Vagina (tissue), 2 donors: Measurements from ENCODE around the gene PIP5K1C. TPM values are rescaled to one million over a fixed set of nuclear protein-coding genes. Genes with fewer than 3 reads are reported as not detected.

Experiments
- DNase-seq, 2 donors: peaks; one replicate each; pipeline ENCODE4 v3.0.0-alpha.2; 2017; ENCODE audit errors: extremely low spot score in 2 of 2
- H3K27ac ChIP-seq: fragments of 200-600 bp; sonication (generic); one replicate; pipeline ENCODE4 v1.5.1; 2019
- H3K27me3 ChIP-seq: fragments of 200-600 bp; sonication (generic); one replicate; pipeline ENCODE4 v1.5.1; 2019
- H3K36me3 ChIP-seq, 2 donors: fragments of 200-600 bp; sonication (generic); one replicate each; pipeline ENCODE4 v1.5.1; 2017 to 2019
- H3K4me1 ChIP-seq: fragments of 200-600 bp; sonication (generic); one replicate; pipeline ENCODE4 v1.5.1; 2019
- H3K4me3 ChIP-seq, 2 donors: fragments of 200-600 bp; sonication (generic); 1 replicate in 1 of 2; 2 replicates in 1 of 2; pipeline ENCODE4 v1.5.1; 2016 to 2019
- H3K9me3 ChIP-seq: fragments of 200-600 bp; sonication (generic); one replicate; pipeline ENCODE4 v1.5.1; 2019
- CTCF ChIP-seq, 3 experiments: fragments of 450-650 bp in 2 of 3; fragments of 200-600 bp in 1 of 3; sonication (generic) in 1 of 3; IDR thresholded peaks; one replicate each; pipeline ENCODE4 v1.5.1; 2017 to 2019; ENCODE audit warnings: antibody characterized with exemption in 3 of 3, mild to moderate bottlenecking in 2 of 3, moderate library complexity in 2 of 3
- POLR2A ChIP-seq, 2 donors: fragments of 450-650 bp; IDR thresholded peaks; one replicate each; pipeline ENCODE4 v1.6.1; 2017; ENCODE audit warnings: antibody characterized with exemption in 2 of 2, mild to moderate bottlenecking in 2 of 2, moderate library complexity in 2 of 2
- POLR2AphosphoS5 ChIP-seq, 2 donors: sonication (generic); formaldehyde crosslinking; IDR thresholded peaks; one replicate each; pipeline ENCODE4 v1.9.0; 2017; ENCODE audit warnings: antibody characterized with exemption in 2 of 2, mild to moderate bottlenecking in 2 of 2, low read depth in 1 of 2; ENCODE audit not compliant: insufficient read depth in 1 of 2
- intact Hi-C: fragments of 100-400 bp; cut with DNase I; formaldehyde crosslinking; loops from one replicate; pipeline ENCODE4 v1.15.1; 2023
- total RNA-seq: library from RNA; depleted of rRNA; stranded (reverse); fragments of >200 nt; gene quantifications from one replicate; pipeline ENCODE4 v1.2.3, GENCODE V29; 2016

The PIP5K1C gene
- total RNA-seq, 1 donor from 2014 or later: 24.1 TPM

GRCh38 chr19:3743486-3743885 lies 43.2 kb upstream of the PIP5K1C start:
- intact Hi-C loops: no loop called here
- no peaks in the 10 kb centered on the region for H3K27me3 ChIP-seq
- no peaks in the 10 kb centered on the region for H3K9me3 ChIP-seq
- TF ChIP-seq POLR2AphosphoS5 (IDR thresholded peaks at IDR 0.05; ENCODE audit: insufficient read depth in 1 of 2, low read depth in 1 of 2) (no peak), POLR2A (IDR thresholded peaks at IDR 0.05) (no peak), CTCF (IDR thresholded peaks at IDR 0.05) (no peak)
- no peaks in the 10 kb centered on the region for H3K36me3 ChIP-seq
- H3K4me3 ChIP-seq: no peak overlapping the region
- H3K27ac ChIP-seq: no peak overlapping the region
- no peak for DNase-seq
- H3K4me1 ChIP-seq: no peaks in the 10 kb centered on the region

- no peaks in the 10 kb centered on the region for H3K36me3 ChIP-seq
- intact Hi-C loops: no loop called here
Observed at GRCh38 chr19:3740431-3740830, 40.2 kb upstream of the PIP5K1C start.

GRCh38 chr19:3738477-3739220 lies 38.4 kb upstream of the PIP5K1C start:
- Histone ChIP-seq H3K27ac (no peak overlapping the region), H3K9me3 (no peaks in the 10 kb centered on the region), H3K4me1 (no peaks in the 10 kb centered on the region), H3K36me3 (no peaks in the 10 kb centered on the region), H3K4me3 (no peak overlapping the region), H3K27me3 (no peaks in the 10 kb centered on the region)
- intact Hi-C loops: no loop called here
- DNase-seq: no peak
- TF ChIP-seq CTCF (IDR thresholded peaks at IDR 0.05): no peak
- no peak for TF ChIP-seq POLR2AphosphoS5 (IDR thresholded peaks at IDR 0.05; ENCODE audit: insufficient read depth in 1 of 2, low read depth in 1 of 2)
- no peak for TF ChIP-seq POLR2A (IDR thresholded peaks at IDR 0.05)

More at GRCh38 chr19:3740431-3740830, 40.2 kb upstream of the PIP5K1C start:
- DNase-seq: no peak
- Histone ChIP-seq H3K9me3 (no peaks in the 10 kb centered on the region), H3K4me3 (no peak overlapping the region), H3K27ac (no peak overlapping the region), H3K27me3 (no peaks in the 10 kb centered on the region), H3K4me1 (no peaks in the 10 kb centered on the region)
- TF ChIP-seq POLR2AphosphoS5 (IDR thresholded peaks at IDR 0.05; ENCODE audit: insufficient read depth in 1 of 2, low read depth in 1 of 2) (no peak), CTCF (IDR thresholded peaks at IDR 0.05) (no peak), POLR2A (IDR thresholded peaks at IDR 0.05) (no peak)

- Histone ChIP-seq H3K36me3 (no peaks in the 10 kb centered on the region), H3K9me3 (no peaks in the 10 kb centered on the region), H3K4me3 (no peak overlapping the region), H3K4me1 (no peaks in the 10 kb centered on the region), H3K27ac (no peak overlapping the region), H3K27me3 (no peaks in the 10 kb centered on the region)
- DNase-seq: no peak
- intact Hi-C loops: no loop called here
- TF ChIP-seq POLR2AphosphoS5 (IDR thresholded peaks at IDR 0.05; ENCODE audit: insufficient read depth in 1 of 2, low read depth in 1 of 2): no peak
- TF ChIP-seq POLR2A (IDR thresholded peaks at IDR 0.05): no peak
- TF ChIP-seq CTCF (IDR thresholded peaks at IDR 0.05): no peak
Observed at GRCh38 chr19:3737487-3738205, 37.4 kb upstream of the PIP5K1C start.
